Measurements from ENCODE around the gene NDUFB11. TPM values are rescaled to one million over a fixed set of nuclear protein-coding genes. Genes with fewer than 3 reads are reported as not detected.
A peak's percentile ranks its signal among the peaks of the same experiment; 100 is the strongest.

NDUFB11 gene
- total and polyA plus RNA-seq, 2 donors (not counting 1 experiment from before 2014, with no cell fraction given) = 56.8 to 59.7 TPM

DNA sequence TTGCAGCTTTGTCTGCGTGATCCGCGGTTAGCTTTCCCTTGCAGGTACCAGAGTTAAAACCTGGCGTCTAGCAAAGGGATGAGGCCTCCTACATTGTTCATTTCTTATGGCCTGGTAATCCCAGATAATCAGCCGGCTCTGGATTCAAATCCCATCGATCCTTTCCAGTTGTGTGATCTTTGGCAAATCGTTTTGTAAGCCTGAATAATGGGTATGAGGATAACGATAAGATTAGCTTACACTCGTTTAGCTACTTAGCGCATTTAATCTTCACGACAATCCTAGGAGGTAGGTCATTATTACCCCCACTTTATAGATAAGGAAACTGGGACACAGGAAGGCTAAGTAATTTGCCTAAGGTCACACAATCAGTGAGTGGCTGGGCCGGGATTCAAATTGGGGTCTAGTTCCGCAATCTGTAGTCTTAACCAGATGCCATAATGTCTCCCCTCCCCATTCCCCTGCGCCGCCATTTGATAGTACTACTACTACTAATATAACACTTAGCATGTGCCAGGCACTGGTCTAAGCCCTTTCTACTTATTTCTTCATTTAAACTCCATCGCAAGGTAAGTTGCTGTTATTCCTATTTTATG lies 47.4 kb upstream of the NDUFB11 start:
- TF ChIP-seq, protein P1, sequence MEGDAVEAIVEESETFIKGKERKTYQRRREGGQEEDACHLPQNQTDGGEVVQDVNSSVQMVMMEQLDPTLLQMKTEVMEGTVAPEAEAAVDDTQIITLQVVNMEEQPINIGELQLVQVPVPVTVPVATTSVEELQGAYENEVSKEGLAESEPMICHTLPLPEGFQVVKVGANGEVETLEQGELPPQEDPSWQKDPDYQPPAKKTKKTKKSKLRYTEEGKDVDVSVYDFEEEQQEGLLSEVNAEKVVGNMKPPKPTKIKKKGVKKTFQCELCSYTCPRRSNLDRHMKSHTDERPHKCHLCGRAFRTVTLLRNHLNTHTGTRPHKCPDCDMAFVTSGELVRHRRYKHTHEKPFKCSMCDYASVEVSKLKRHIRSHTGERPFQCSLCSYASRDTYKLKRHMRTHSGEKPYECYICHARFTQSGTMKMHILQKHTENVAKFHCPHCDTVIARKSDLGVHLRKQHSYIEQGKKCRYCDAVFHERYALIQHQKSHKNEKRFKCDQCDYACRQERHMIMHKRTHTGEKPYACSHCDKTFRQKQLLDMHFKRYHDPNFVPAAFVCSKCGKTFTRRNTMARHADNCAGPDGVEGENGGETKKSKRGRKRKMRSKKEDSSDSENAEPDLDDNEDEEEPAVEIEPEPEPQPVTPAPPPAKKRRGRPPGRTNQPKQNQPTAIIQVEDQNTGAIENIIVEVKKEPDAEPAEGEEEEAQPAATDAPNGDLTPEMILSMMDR (IDR thresholded peaks at IDR 0.05) = no peak
- TF ChIP-seq EZH2 (IDR thresholded peaks at IDR 0.05; ENCODE audit: borderline replicate concordance, insufficient read depth, low read depth, low read length, poor library complexity, severe bottlenecking) = no peak
- Histone ChIP-seq H3K36me3 (replicated peaks in 1 of 2; ENCODE audit: control extremely low read depth in 1 of 2, control insufficient read depth in 1 of 2, extremely low read depth in 1 of 2, insufficient read depth in 2 of 2, low read length in 1 of 2) (peaks cover 0 to 6% of the 10 kb centered on the region in 2 experiments), H3K27me3 (replicated peaks in 1 of 4; ENCODE audit: control extremely low read depth in 1 of 4, control insufficient read depth in 3 of 4, insufficient read depth in 4 of 4, low read length in 3 of 4) (no peaks in the 10 kb centered on the region), H3K4me2 (replicated peaks; ENCODE audit: low read depth, low read length, poor library complexity, severe bottlenecking) (peak overlapping the region; percentile 90), H3K79me2 (ENCODE audit: control insufficient read depth, insufficient read depth, low read length) (peaks cover 37% of the 10 kb centered on the region), H3K9me3 (ENCODE audit: control extremely low read depth in 1 of 3, control insufficient read depth in 2 of 3, insufficient read depth in 1 of 3, low read length in 2 of 3) (no peaks in the 10 kb centered on the region), H2AFZ (ENCODE audit: insufficient read depth, low read depth, low read length, poor library complexity, severe bottlenecking) (peak overlapping the region; percentile 80), H3K9ac (ENCODE audit: low read length) (peak overlapping the region; percentile 82), H3K27ac (ENCODE audit: low read length in 2 of 2) (peak overlapping the region; percentile 78 to 84), H3K4me3 (ENCODE audit: control extremely low read depth in 1 of 5, extremely low read depth in 1 of 5, insufficient read depth in 1 of 5, low read depth in 2 of 5, low read length in 4 of 5) (peak overlapping the region in 4 of 5 experiments; percentile 64 to 80 (median 71)), H3K4me1 (ENCODE audit: control insufficient read depth in 2 of 2, insufficient read depth in 2 of 2, low read length in 2 of 2) (peaks cover 38 to 53% of the 10 kb centered on the region in 2 donors), H4K20me1 (ENCODE audit: control insufficient read depth, insufficient read depth, low read length, poor library complexity, severe bottlenecking) (peaks cover 7% of the 10 kb centered on the region)
- Mint-ChIP-seq H3K27me3 (no peaks in the 10 kb centered on the region), H3K27ac (peak overlapping the region; percentile 88), H3K4me1 (peaks cover 53% of the 10 kb centered on the region), H3K4me3 (peak overlapping the region; percentile 91), H3K9me3 (ENCODE audit: insufficient read depth) (no peaks in the 10 kb centered on the region)
- ATAC-seq (ENCODE audit: low read depth) (no peak), DNase-seq (peak; percentile 37)
- intact Hi-C loops (cut with micrococcal nuclease) = loop anchor here (5.0 kb wide), 2 partner anchors 120 to 460 kb away; partner anchors contain the start of gene ELK1
- CTCF ChIA-PET = interaction anchor here (2.4 to 3.8 kb wide), 2 partner anchors 192 to 331 kb away, joined by 22 to 23 read pairs; no protein-coding TSS in a partner anchor
- no CpG with 5 or more reads among the region's 16 CpGs for WGBS (ENCODE audit: insufficient coverage)
- POLR2A ChIA-PET = interaction anchor here (0.6 to 1.6 kb wide), 4 partner anchors 26 to 370 kb away, joined by 4 to 11 read pairs (median 4); partner anchors contain the start of genes ARAF and CDK16

DNA sequence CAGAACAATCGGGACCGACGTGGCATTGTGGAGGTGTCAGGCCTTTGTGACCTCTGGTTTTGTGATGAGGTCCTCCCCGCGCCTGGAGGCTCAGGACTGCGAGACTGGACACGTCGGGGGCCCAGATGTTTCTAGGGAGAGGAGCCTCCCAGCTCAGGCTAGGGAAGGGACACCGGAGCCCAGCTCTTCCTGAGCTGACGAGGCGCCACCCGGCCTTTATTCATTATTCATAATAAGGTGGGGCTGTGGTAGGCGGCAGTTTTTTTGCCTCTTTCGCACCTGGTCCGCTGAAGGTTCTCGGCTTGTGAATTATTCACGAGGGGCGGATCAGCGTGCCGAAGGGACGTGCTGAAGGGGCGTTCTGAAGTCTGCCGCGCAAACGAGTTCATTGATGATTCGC lies 46.8 kb upstream of the NDUFB11 start:
- POLR2A ChIA-PET = interaction anchor here (0.6 to 1.6 kb wide), 6 partner anchors 27 to 370 kb away, joined by 3 to 11 read pairs (median 4); partner anchors contain the start of genes ARAF, CDK16 and USP11
- H3K4me1 ChIP-seq (ENCODE audit: control insufficient read depth in 2 of 2, insufficient read depth in 2 of 2, low read length in 2 of 2) = peaks cover 33 to 47% of the 10 kb centered on the region in 2 donors
- peak overlapping the region; percentile 90 for H3K4me2 ChIP-seq (replicated peaks; ENCODE audit: low read depth, low read length, poor library complexity, severe bottlenecking)
- 0% methylated on average over 12 of the region's 26 CpGs for WGBS (ENCODE audit: insufficient coverage)
- H2AFZ ChIP-seq (ENCODE audit: insufficient read depth, low read depth, low read length, poor library complexity, severe bottlenecking) = peak overlapping the region; percentile 80
- Mint-ChIP-seq H3K27me3 (no peaks in the 10 kb centered on the region), H3K27ac (peak overlapping the region; percentile 88), H3K4me3 (peak overlapping the region; percentile 91), H3K9me3 (ENCODE audit: insufficient read depth) (no peaks in the 10 kb centered on the region), H3K4me1 (peaks cover 47% of the 10 kb centered on the region)
- CTCF ChIA-PET = interaction anchor here (2.4 to 3.8 kb wide), 2 partner anchors 192 to 332 kb away, joined by 22 to 23 read pairs; no protein-coding TSS in a partner anchor
- TF ChIP-seq, protein P1 (IDR thresholded peaks at IDR 0.05) = no peak
- TF ChIP-seq EZH2 (IDR thresholded peaks at IDR 0.05; ENCODE audit: borderline replicate concordance, insufficient read depth, low read depth, low read length, poor library complexity, severe bottlenecking) = no peak
- H4K20me1 ChIP-seq (ENCODE audit: control insufficient read depth, insufficient read depth, low read length, poor library complexity, severe bottlenecking) = peaks cover under 1% of the 10 kb centered on the region
- peak overlapping the region; percentile 78 to 84 for H3K27ac ChIP-seq (ENCODE audit: low read length in 2 of 2)
- DNase-seq (peak; percentile 65), ATAC-seq (ENCODE audit: low read depth) (peak; percentile 5)
- H3K27me3 ChIP-seq (replicated peaks in 1 of 4; ENCODE audit: control extremely low read depth in 1 of 4, control insufficient read depth in 3 of 4, insufficient read depth in 4 of 4, low read length in 3 of 4) = no peaks in the 10 kb centered on the region
- H3K36me3 ChIP-seq (replicated peaks in 1 of 2; ENCODE audit: control extremely low read depth in 1 of 2, control insufficient read depth in 1 of 2, extremely low read depth in 1 of 2, insufficient read depth in 2 of 2, low read length in 1 of 2) = peaks cover 0 to 6% of the 10 kb centered on the region in 2 experiments
- H3K9me3 ChIP-seq (ENCODE audit: control extremely low read depth in 1 of 3, control insufficient read depth in 2 of 3, insufficient read depth in 1 of 3, low read length in 2 of 3) = no peaks in the 10 kb centered on the region
- H3K79me2 ChIP-seq (ENCODE audit: control insufficient read depth, insufficient read depth, low read length) = peaks cover 31% of the 10 kb centered on the region
- intact Hi-C loops (cut with micrococcal nuclease) = loop anchor here (5.0 kb wide), 2 partner anchors 121 to 461 kb away; partner anchors contain the start of gene ELK1
- H3K4me3 ChIP-seq (ENCODE audit: control extremely low read depth in 1 of 5, extremely low read depth in 1 of 5, insufficient read depth in 1 of 5, low read depth in 2 of 5, low read length in 4 of 5) = peak overlapping the region; percentile 44 to 80 (median 66)
- H3K9ac ChIP-seq (ENCODE audit: low read length) = peak overlapping the region; percentile 82

All from B cell (primary cell).